Panc1 (cell line): ENCODE results near the gene ENTPD2. TPM values are rescaled to one million over a fixed set of nuclear protein-coding genes. Genes with fewer than 3 reads are reported as not detected.

Source experiments
- ATAC-seq: fragments of 200-7000 bp; cut with Tn5 transposase; 2 replicates; pipeline ENCODE4 v1.9.1; 2020; ENCODE audit warnings: mild to moderate bottlenecking, moderate library complexity
- BruUV-seq: library from RNA; stranded (reverse); fragments of 400-500 nt; replicated peaks from 2 replicates; lab custom pipeline; 2021; lab: Mats Ljungman, UMichigan
- CTCF ChIA-PET: fragments of 300-600 bp; sonication (Branson Sonifier 250); formaldehyde crosslinking; loops from one replicate; lab custom pipeline; 2022; ENCODE audit warnings: antibody characterized with exemption; lab: Charles Lee
- POLR2A ChIA-PET: fragments of 300-600 bp; sonication (Branson Sonifier 250); formaldehyde crosslinking; loops from one replicate; lab custom pipeline; 2022; ENCODE audit warnings: antibody characterized with exemption; lab: Charles Lee
- DNase-seq: peaks from one replicate; pipeline ENCODE4 v3.0.0-alpha.2; 2010; ENCODE audit warnings: low read depth, low spot score
- H3K27ac ChIP-seq: 2 replicates; pipeline ENCODE4 v1.5.1; 2011; ENCODE audit warnings: mild to moderate bottlenecking, low read length, inconsistent platforms
- H3K27me3 ChIP-seq: fragments of 200-500 bp; sonication (Bioruptor generic); 2 replicates; pipeline ENCODE4 v1.6.0; 2014; ENCODE audit warnings: low read length, inconsistent platforms; ENCODE audit not compliant: control insufficient read depth, insufficient read depth
- H3K36me3 ChIP-seq: fragments of 200-500 bp; sonication (Bioruptor generic); 2 replicates; pipeline ENCODE4 v1.5.1; 2014; ENCODE audit warnings: inconsistent platforms, mild to moderate bottlenecking, low read length, moderate library complexity; ENCODE audit not compliant: control insufficient read depth, insufficient read depth
- H3K4me1 ChIP-seq: 2 replicates; pipeline ENCODE4 v1.5.1; 2011; ENCODE audit warnings: inconsistent platforms, mild to moderate bottlenecking, low read length, moderate library complexity; ENCODE audit not compliant: control insufficient read depth, insufficient read depth
- H3K4me3 ChIP-seq, 2 experiments: 2 replicates each; pipeline ENCODE4 v1.5.1; 2011 to 2012; ENCODE audit warnings: low read depth in 2 of 2, low read length in 2 of 2, mild to moderate bottlenecking in 2 of 2, inconsistent platforms in 1 of 2, moderate library complexity in 1 of 2
- H3K9me3 ChIP-seq: fragments of 200-500 bp; sonication (Bioruptor generic); 2 replicates; pipeline ENCODE4 v1.5.1; 2014; ENCODE audit warnings: low read depth, mild to moderate bottlenecking, inconsistent platforms, low read length, moderate library complexity; ENCODE audit not compliant: control insufficient read depth, insufficient read depth
- CTCF ChIP-seq: fragments of 450-650 bp; IDR thresholded peaks from 2 replicates; pipeline ENCODE4 v1.5.1; 2017; ENCODE audit warnings: mild to moderate bottlenecking
- POLR2AphosphoS5 ChIP-seq: IDR thresholded peaks from 2 replicates; pipeline ENCODE4 v1.6.1; 2012; ENCODE audit warnings: mild to moderate bottlenecking, low read depth, low read length, moderate library complexity
- REST ChIP-seq, 2 experiments: IDR thresholded peaks; 2 replicates each; pipeline ENCODE4 v1.6.1; 2011 to 2012; ENCODE audit warnings: low read depth in 2 of 2, control low read depth in 1 of 2, low read length in 1 of 2, mild to moderate bottlenecking in 1 of 2, moderate library complexity in 1 of 2; ENCODE audit not compliant: insufficient read depth in 1 of 2
- SIN3A ChIP-seq: IDR thresholded peaks from 2 replicates; pipeline ENCODE4 v1.6.1; 2012; ENCODE audit warnings: low read depth, mild to moderate bottlenecking, low read length, moderate library complexity, borderline replicate concordance; ENCODE audit not compliant: insufficient read depth
- TCF7L2 ChIP-seq: IDR thresholded peaks from 2 replicates; pipeline ENCODE4 v1.6.1; 2011; ENCODE audit warnings: mild to moderate bottlenecking, low read depth, low read length, inconsistent platforms
- in situ Hi-C: cut with HindIII; loops from 2 replicates; pipeline ENCODE4 v1.10.0; 2016; ENCODE audit warnings: low sequenced_read_pairs, low pct_unique_long_range_greater_than_20kb
- intact Hi-C: fragments of 100-400 bp; cut with micrococcal nuclease; formaldehyde crosslinking; loops from one replicate; pipeline ENCODE4 v1.10.0; 2022; ENCODE audit not compliant: unreplicated experiment
- total RNA-seq: library from RNA; stranded (reverse); gene quantifications from one replicate; pipeline ENCODE4 v1.2.1, GENCODE V29; 2021; ENCODE audit not compliant: unreplicated experiment

The ENTPD2 gene
- total RNA-seq, 1 experiment from 2014 or later: 2.8 TPM

GRCh38 chr9:137032858-137033257 lies 21.0 kb downstream of the ENTPD2 start:
- Histone ChIP-seq H3K27ac (no peak overlapping the region), H3K4me1 (peaks cover 11% of the 10 kb centered on the region), H3K36me3 (no peaks in the 10 kb centered on the region), H3K9me3 (no peaks in the 10 kb centered on the region), H3K4me3 (no peak overlapping the region), H3K27me3 (no peaks in the 10 kb centered on the region)
- TF ChIP-seq POLR2AphosphoS5 (no peak), REST (IDR thresholded peaks at IDR 0.05; ENCODE audit: insufficient read depth in 1 of 2, low read depth in 2 of 2, low read length in 1 of 2) (no peak), TCF7L2 (no peak), CTCF (no peak), SIN3A (no peak)
- intact Hi-C loops: loop anchor here (10.0 kb wide), 1 partner anchor 88 kb away; the partner anchor contains the start of genes C8G and FBXW5
- in situ Hi-C loops: no loop called here
- POLR2A ChIA-PET: no interaction called here
- ATAC-seq: no peak
- DNase-seq: no peak
- no TSS peak for BruUV-seq
- CTCF ChIA-PET: interaction anchor here (0.5 kb wide), 1 partner anchor 114 kb away, joined by 3 read pairs; no protein-coding TSS in a partner anchor

- BruUV-seq: no TSS peak
- CTCF ChIA-PET: interaction anchor here (0.5 to 0.7 kb wide), 3 partner anchors 33 to 113 kb away, joined by 3 to 8 read pairs (median 5); partner anchors contain the start of gene UAP1L1
- intact Hi-C loops (loop anchor here (10.0 kb wide), 1 partner anchor 87 kb away; the partner anchor contains the start of genes C8G and FBXW5), in situ Hi-C loops (no loop called here)
- Histone ChIP-seq H3K9me3 (no peaks in the 10 kb centered on the region), H3K4me1 (peaks cover 17% of the 10 kb centered on the region), H3K27me3 (no peaks in the 10 kb centered on the region), H3K36me3 (no peaks in the 10 kb centered on the region), H3K27ac (no peak within 1 kb of the TSS), H3K4me3 (no peak within 1 kb of the TSS)
- POLR2A ChIA-PET: no interaction called here
- DNase-seq (no peak), ATAC-seq (no peak)
- TF ChIP-seq SIN3A (no peak), TCF7L2 (no peak), CTCF (no peak), POLR2AphosphoS5 (no peak), REST (IDR thresholded peaks at IDR 0.05; ENCODE audit: insufficient read depth in 1 of 2, low read depth in 2 of 2, low read length in 1 of 2) (no peak)
These were observed 21.8 kb downstream of the ENTPD2 start, which contains the start of gene FUT7 for GRCh38 chr9:137031904-137032640. FUT7 (minus strand) TSS chr9:137032088; CDS start chr9:137031991, 97 bp downstream.
